NCI-H1436 treated with DMSO at 0.1 percent for 48 hours (cell line): ENCODE data around the gene SART3.
"Not testable (repeated sequence)": the region's sequence is repeated elsewhere in the genome, so short reads cannot be mapped to it uniquely, and the experiment has no call there.

ENCODE experiments used
- DNase-seq: peaks from one replicate; lab custom pipeline; 2025; lab: John Stamatoyannopoulos, UW

SART3 gene

GRCh38 chr12:108597559-108598471 lies 36.8 kb upstream of the SART3 start, which contains the start of gene TMEM119:
TMEM119 (minus strand) TSS chr12:108598084; CDS start chr12:108592383, 5,701 bp downstream.
- no peak for DNase-seq

- no peak for DNase-seq
Measured at GRCh38 chr12:108596854-108597558, 36.0 kb upstream of the SART3 start.

GRCh38 chr12:108595711-108596647 lies 35.0 kb upstream of the SART3 start:
- DNase-seq, result no peak

GRCh38 chr12:108594960-108595710 lies 34.2 kb upstream of the SART3 start:
- DNase-seq, result no peak

- DNase-seq, result no peak
Measured at GRCh38 chr12:108594323-108594903, 33.4 kb upstream of the SART3 start.

- DNase-seq, result no peak
Measured at GRCh38 chr12:108592033-108592909, 31.3 kb upstream of the SART3 start.

GRCh38 chr12:108591267-108591980 lies 30.5 kb upstream of the SART3 start:
- DNase-seq, result no peak

- DNase-seq, result not testable (repeated sequence)
Measured at GRCh38 chr12:108590463-108590862, 29.5 kb upstream of the SART3 start.

GRCh38 chr12:108589840-108590229 lies 28.9 kb upstream of the SART3 start:
- DNase-seq, result no peak

GRCh38 chr12:108589028-108589839 lies 28.3 kb upstream of the SART3 start:
- DNase-seq, result no peak

GRCh38 chr12:108587826-108588225 lies 26.9 kb upstream of the SART3 start:
- DNase-seq, result no peak

- DNase-seq, result no peak
Measured at GRCh38 chr12:108586306-108586705, 25.3 kb upstream of the SART3 start.

- no peak for DNase-seq
Measured at GRCh38 chr12:108585864-108586263, 24.9 kb upstream of the SART3 start.

- DNase-seq, result no peak
Measured at GRCh38 chr12:108584456-108585065, 23.6 kb upstream of the SART3 start.

- DNase-seq, result no peak
Measured at GRCh38 chr12:108583991-108584390, 23.0 kb upstream of the SART3 start.

GRCh38 chr12:108582978-108583770 lies 22.2 kb upstream of the SART3 start:
- DNase-seq, result no peak

GRCh38 chr12:108582509-108582908 lies 21.5 kb upstream of the SART3 start:
- no peak for DNase-seq
